Upper lobe of left lung (tissue), 4 donors: ENCODE data around the gene ZNF444.
"Not testable (repeated sequence)": the region's sequence is repeated elsewhere in the genome, so short reads cannot be mapped to it uniquely, and the experiment has no call there.

Experiments
- EP300 ChIP-seq, 4 donors: sonication (generic); formaldehyde crosslinking; IDR thresholded peaks; one replicate each; pipeline ENCODE4 v1.5.1; 2017; ENCODE audit warnings: antibody characterized with exemption in 4 of 4, control low read depth in 2 of 4
- POLR2A ChIP-seq, 4 donors: fragments of 450-650 bp; IDR thresholded peaks; one replicate each; pipeline ENCODE4 v1.5.1; 2016 to 2017; ENCODE audit warnings: antibody characterized with exemption in 4 of 4, mild to moderate bottlenecking in 2 of 4
- POLR2AphosphoS5 ChIP-seq, 2 donors: sonication (generic); formaldehyde crosslinking; IDR thresholded peaks; one replicate each; pipeline ENCODE4 v1.5.1; 2017; ENCODE audit warnings: antibody characterized with exemption in 2 of 2
- TF ChIP-seq, protein P1 (sequence below), 6 experiments: fragments of 450-650 bp in 4 of 6; fragments of 200-600 bp in 2 of 6; sonication (generic) in 2 of 6; IDR thresholded peaks; one replicate each; pipeline ENCODE4 v1.5.1; 2016 to 2019; ENCODE audit warnings: antibody characterized with exemption in 6 of 6

DNA sequence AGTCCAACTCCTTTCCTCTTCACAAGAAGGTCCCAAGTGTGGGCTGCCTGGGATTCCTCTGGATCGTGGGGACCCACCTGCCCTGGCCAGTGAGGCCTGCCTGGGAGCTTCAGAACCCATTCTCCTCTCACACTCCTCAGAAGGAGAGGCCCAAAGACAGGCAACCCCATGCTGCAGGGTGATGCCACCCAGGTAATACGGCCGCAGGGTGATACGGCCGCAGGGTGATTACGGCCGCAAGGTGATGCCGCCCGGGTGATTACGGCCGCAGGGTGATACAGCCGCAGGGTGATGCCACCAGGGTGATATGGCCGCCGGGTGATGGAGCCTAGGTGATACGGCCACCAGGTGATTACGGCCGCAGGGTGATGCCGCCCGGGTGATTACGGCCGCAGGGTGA is 42.9 kb upstream of the ZNF444 start:
- not testable (repeated sequence) for TF ChIP-seq POLR2A, POLR2AphosphoS5, EP300 (IDR thresholded peaks at IDR 0.05)
- TF ChIP-seq, protein P1, sequence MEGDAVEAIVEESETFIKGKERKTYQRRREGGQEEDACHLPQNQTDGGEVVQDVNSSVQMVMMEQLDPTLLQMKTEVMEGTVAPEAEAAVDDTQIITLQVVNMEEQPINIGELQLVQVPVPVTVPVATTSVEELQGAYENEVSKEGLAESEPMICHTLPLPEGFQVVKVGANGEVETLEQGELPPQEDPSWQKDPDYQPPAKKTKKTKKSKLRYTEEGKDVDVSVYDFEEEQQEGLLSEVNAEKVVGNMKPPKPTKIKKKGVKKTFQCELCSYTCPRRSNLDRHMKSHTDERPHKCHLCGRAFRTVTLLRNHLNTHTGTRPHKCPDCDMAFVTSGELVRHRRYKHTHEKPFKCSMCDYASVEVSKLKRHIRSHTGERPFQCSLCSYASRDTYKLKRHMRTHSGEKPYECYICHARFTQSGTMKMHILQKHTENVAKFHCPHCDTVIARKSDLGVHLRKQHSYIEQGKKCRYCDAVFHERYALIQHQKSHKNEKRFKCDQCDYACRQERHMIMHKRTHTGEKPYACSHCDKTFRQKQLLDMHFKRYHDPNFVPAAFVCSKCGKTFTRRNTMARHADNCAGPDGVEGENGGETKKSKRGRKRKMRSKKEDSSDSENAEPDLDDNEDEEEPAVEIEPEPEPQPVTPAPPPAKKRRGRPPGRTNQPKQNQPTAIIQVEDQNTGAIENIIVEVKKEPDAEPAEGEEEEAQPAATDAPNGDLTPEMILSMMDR (IDR thresholded peaks at IDR 0.05): not testable (repeated sequence)
